ENCODE measurements around the gene KLK15. TPM values are rescaled to one million over a fixed set of nuclear protein-coding genes. Genes with fewer than 3 reads are reported as not detected.

The KLK15 gene
- total and polyA plus RNA-seq, 2 experiments from 2014 or later: not detected

DNA sequence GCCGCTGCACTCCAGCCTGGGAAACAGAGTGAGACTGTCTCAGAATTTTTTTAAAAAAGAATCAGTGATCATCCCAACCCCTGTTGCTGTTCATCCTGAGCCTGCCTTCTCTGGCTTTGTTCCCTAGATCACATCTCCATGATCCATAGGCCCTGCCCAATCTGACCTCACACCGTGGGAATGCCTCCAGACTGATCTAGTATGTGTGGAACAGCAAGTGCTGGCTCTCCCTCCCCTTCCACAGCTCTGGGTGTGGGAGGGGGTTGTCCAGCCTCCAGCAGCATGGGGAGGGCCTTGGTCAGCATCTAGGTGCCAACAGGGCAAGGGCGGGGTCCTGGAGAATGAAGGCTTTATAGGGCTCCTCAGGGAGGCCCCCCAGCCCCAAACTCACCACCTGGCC lies 39.7 kb upstream of the KLK15 start, which contains the start of gene KLK2:
Gene KLK2 (plus strand): TSS at position 384 of the 400 bp plus-strand sequence. CDS start 35 bp downstream, outside the sequence.
- H3K4me3 ChIP-seq: no peak within 1 kb of the TSS
- WGBS, 2 experiments (ENCODE audit: low coverage in 1 of 2, low lambda C conversion rate in 2 of 2, missing lambda C conversion rate in 2 of 2): 38 to 41% methylated on average over 3 of the region's 3 CpGs
- H3K79me2 ChIP-seq (ENCODE audit: insufficient read depth): no peaks in the 10 kb centered on the region
- H4K20me1 ChIP-seq (ENCODE audit: insufficient read depth): no peaks in the 10 kb centered on the region
- H3K9ac ChIP-seq: no peak within 1 kb of the TSS
- H3F3A ChIP-seq (ENCODE audit: insufficient read depth): no peaks in the 10 kb centered on the region
- H3K27me3 ChIP-seq (replicated peaks; ENCODE audit: insufficient read depth): peaks cover 7% of the 10 kb centered on the region; the same call in 1 of the 2 replicates
- H3K4me1 ChIP-seq (ENCODE audit: insufficient read depth): no peaks in the 10 kb centered on the region
- in situ Hi-C loops (cut with MboI): no loop called here
- TF ChIP-seq EZH2 (IDR thresholded peaks at IDR 0.05; ENCODE audit: insufficient read depth, poor library complexity, severe bottlenecking): no peak
- H2AFZ ChIP-seq: no peak within 1 kb of the TSS
- H3K36me3 ChIP-seq (ENCODE audit: low read depth): no peaks in the 10 kb centered on the region
- no peak within 1 kb of the TSS for H3K4me2 ChIP-seq (ENCODE audit: unreplicated experiment)
- no peak for DNase-seq
- H3K9me3 ChIP-seq (ENCODE audit: low read depth): no peaks in the 10 kb centered on the region
- no peak within 1 kb of the TSS for H3K27ac ChIP-seq
- H3K9me2 ChIP-seq (ENCODE audit: insufficient read depth): no peaks in the 10 kb centered on the region

DNA sequence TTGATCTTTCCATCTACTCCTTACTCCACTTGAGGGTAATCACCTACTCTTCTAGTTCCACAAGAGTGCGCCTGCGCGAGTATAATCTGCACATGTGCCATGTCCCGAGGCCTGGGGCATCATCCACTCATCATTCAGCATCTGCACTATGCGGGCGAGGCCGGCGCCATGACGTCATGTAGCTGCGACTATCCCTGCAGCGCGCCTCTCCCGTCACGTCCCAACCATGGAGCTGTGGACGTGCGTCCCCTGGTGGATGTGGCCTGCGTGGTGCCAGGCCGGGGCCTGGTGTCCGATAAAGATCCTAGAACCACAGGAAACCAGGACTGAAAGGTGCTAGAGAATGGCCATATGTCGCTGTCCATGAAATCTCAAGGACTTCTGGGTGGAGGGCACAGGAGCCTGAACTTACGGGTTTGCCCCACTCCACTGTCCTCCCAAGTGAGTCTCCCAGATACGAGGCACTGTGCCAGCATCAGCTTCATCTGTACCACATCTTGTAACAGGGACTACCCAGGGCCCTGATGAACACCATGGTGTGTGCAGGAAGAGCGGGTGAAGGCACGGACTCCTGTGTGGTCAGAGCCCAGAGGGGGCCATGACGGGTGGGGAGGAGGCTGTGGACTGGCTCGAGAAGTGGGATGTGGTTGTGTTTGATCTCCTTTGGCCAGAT lies 37.2 kb upstream of the KLK15 start:
- 48% methylated on average over 25 to 26 of the region's 26 CpGs for WGBS, 2 experiments (ENCODE audit: low coverage in 1 of 2, low lambda C conversion rate in 2 of 2, missing lambda C conversion rate in 2 of 2)
- Histone ChIP-seq H3K9me3 (ENCODE audit: low read depth) (no peaks in the 10 kb centered on the region), H3K27me3 (replicated peaks; ENCODE audit: insufficient read depth) (no peaks in the 10 kb centered on the region), H3K79me2 (ENCODE audit: insufficient read depth) (no peaks in the 10 kb centered on the region), H3K4me3 (no peak overlapping the region), H3K4me1 (ENCODE audit: insufficient read depth) (no peaks in the 10 kb centered on the region), H3K36me3 (ENCODE audit: low read depth) (no peaks in the 10 kb centered on the region), H3K9ac (no peak overlapping the region), H2AFZ (no peak overlapping the region), H3F3A (ENCODE audit: insufficient read depth) (no peaks in the 10 kb centered on the region), H3K9me2 (ENCODE audit: insufficient read depth) (no peaks in the 10 kb centered on the region), H3K4me2 (ENCODE audit: unreplicated experiment) (no peak overlapping the region), H3K27ac (no peak overlapping the region), H4K20me1 (ENCODE audit: insufficient read depth) (no peaks in the 10 kb centered on the region)
- no peak for TF ChIP-seq EZH2phosphoT487 (IDR thresholded peaks at IDR 0.05; ENCODE audit: insufficient read depth, low read depth)
- no peak for TF ChIP-seq EZH2 (IDR thresholded peaks at IDR 0.05; ENCODE audit: insufficient read depth, poor library complexity, severe bottlenecking)
- in situ Hi-C loops (cut with MboI): no loop called here
- DNase-seq: no peak

DNA sequence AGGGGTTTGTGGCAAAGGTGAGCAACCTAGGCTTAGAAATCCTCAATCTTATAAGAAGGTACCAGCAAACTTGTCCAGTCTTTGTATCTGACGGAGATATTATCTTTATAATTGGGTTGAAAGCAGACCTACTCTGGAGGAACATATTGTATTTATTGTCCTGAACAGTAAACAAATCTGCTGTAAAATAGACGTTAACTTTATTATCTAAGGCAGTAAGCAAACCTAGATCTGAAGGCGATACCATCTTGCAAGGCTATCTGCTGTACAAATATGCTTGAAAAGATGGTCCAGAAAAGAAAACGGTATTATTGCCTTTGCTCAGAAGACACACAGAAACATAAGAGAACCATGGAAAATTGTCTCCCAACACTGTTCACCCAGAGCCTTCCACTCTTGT lies 36.1 kb upstream of the KLK15 start:
- Histone ChIP-seq H2AFZ (no peak overlapping the region), H3F3A (ENCODE audit: insufficient read depth) (no peaks in the 10 kb centered on the region), H3K36me3 (ENCODE audit: low read depth) (no peaks in the 10 kb centered on the region), H3K27ac (no peak overlapping the region), H3K4me3 (no peak overlapping the region), H3K4me2 (ENCODE audit: unreplicated experiment) (no peak overlapping the region), H3K27me3 (replicated peaks; ENCODE audit: insufficient read depth) (no peaks in the 10 kb centered on the region), H3K4me1 (ENCODE audit: insufficient read depth) (no peaks in the 10 kb centered on the region), H3K9ac (no peak overlapping the region), H3K9me3 (ENCODE audit: low read depth) (no peaks in the 10 kb centered on the region), H4K20me1 (ENCODE audit: insufficient read depth) (no peaks in the 10 kb centered on the region), H3K9me2 (ENCODE audit: insufficient read depth) (no peaks in the 10 kb centered on the region), H3K79me2 (ENCODE audit: insufficient read depth) (no peaks in the 10 kb centered on the region)
- in situ Hi-C loops (cut with MboI): no loop called here
- no peak for DNase-seq
- no peak for TF ChIP-seq EZH2phosphoT487 (IDR thresholded peaks at IDR 0.05; ENCODE audit: insufficient read depth, low read depth)
- 21 to 26% methylated on average over 4 of the region's 4 CpGs for WGBS, 2 experiments (ENCODE audit: low coverage in 1 of 2, low lambda C conversion rate in 2 of 2, missing lambda C conversion rate in 2 of 2)

DNA sequence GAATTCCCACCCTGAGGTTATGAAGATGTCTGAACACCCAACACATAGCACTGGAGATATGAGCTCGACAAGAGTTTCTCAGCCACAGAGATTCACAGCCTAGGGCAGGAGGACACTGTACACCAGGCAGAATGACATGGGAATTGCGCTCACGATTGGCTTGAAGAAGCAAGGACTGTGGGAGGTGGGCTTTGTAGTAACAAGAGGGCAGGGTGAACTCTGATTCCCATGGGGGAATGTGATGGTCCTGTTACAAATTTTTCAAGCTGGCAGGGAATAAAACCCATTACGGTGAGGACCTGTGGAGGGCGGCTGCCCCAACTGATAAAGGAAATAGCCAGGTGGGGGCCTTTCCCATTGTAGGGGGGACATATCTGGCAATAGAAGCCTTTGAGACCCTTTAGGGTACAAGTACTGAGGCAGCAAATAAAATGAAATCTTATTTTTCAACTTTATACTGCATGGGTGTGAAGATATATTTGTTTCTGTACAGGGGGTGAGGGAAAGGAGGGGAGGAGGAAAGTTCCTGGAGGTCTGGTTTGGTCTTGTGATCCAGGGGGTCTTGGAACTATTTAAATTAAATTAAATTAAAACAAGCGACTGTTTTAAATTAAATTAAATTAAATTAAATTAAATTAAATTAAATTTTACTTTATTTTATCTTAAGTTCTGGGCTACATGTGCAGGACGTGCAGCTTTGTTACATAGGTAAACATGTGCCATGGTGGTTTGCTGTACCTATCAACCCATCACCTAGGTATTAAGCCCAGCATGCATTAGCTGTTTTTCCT lies 28.3 kb upstream of the KLK15 start:
- H3K9ac ChIP-seq: no peak overlapping the region

More for the DNA sequence above, 28.3 kb upstream of the KLK15 start:
- no peak for DNase-seq
- TF ChIP-seq EZH2phosphoT487 (IDR thresholded peaks at IDR 0.05; ENCODE audit: insufficient read depth, low read depth) (no peak), EZH2 (IDR thresholded peaks at IDR 0.05; ENCODE audit: insufficient read depth, poor library complexity, severe bottlenecking) (no peak)
- H3K27me3 ChIP-seq (replicated peaks; ENCODE audit: insufficient read depth): 0 out of 2 replicates have a peak, but pooled peaks cover 7% of the 10 kb centered on the region
- WGBS, 2 experiments (ENCODE audit: low coverage in 1 of 2, low lambda C conversion rate in 2 of 2, missing lambda C conversion rate in 2 of 2): 47 to 51% methylated on average over 7 of the region's 7 CpGs
- no peak overlapping the region for H3K27ac ChIP-seq
- H4K20me1 ChIP-seq (ENCODE audit: insufficient read depth): no peaks in the 10 kb centered on the region
- no peak overlapping the region for H2AFZ ChIP-seq
- H3K79me2 ChIP-seq (ENCODE audit: insufficient read depth): no peaks in the 10 kb centered on the region
- H3F3A ChIP-seq (ENCODE audit: insufficient read depth): no peaks in the 10 kb centered on the region
- no peaks in the 10 kb centered on the region for H3K36me3 ChIP-seq (ENCODE audit: low read depth)
- no peaks in the 10 kb centered on the region for H3K4me1 ChIP-seq (ENCODE audit: insufficient read depth)
- H3K4me2 ChIP-seq (ENCODE audit: unreplicated experiment): no peak overlapping the region
- H3K9me2 ChIP-seq (ENCODE audit: insufficient read depth): no peaks in the 10 kb centered on the region
- no peaks in the 10 kb centered on the region for H3K9me3 ChIP-seq (ENCODE audit: low read depth)
- no peak overlapping the region for H3K4me3 ChIP-seq
- in situ Hi-C loops (cut with MboI): no loop called here

Measured in GM23248 (cell line).